Measurements from ENCODE around the gene ZNF699.

DNA sequence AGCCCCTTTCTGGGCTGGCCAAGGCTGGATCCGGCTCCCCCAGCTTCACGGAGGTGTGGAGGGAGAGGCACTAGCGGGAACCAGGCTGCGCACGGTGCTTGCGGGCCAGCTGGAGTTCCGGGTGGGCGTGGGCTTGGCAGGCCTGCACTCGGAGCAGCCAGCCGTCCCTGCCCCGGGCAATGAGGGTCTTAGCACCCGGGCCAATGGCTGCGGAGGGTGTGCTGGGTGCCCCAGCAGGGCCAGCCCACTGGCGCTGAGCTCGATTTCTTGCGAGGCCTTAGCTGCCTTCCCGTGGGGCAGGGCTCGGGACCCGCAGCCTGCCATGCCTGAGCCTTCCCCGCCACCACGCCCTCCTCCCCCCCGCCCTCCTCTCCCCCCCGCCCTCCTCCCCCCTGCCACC lies 11.7 kb upstream of the ZNF699 start:
- no peak for TF ChIP-seq ZFX (IDR thresholded peaks at IDR 0.05)
- TF ChIP-seq, protein P1, sequence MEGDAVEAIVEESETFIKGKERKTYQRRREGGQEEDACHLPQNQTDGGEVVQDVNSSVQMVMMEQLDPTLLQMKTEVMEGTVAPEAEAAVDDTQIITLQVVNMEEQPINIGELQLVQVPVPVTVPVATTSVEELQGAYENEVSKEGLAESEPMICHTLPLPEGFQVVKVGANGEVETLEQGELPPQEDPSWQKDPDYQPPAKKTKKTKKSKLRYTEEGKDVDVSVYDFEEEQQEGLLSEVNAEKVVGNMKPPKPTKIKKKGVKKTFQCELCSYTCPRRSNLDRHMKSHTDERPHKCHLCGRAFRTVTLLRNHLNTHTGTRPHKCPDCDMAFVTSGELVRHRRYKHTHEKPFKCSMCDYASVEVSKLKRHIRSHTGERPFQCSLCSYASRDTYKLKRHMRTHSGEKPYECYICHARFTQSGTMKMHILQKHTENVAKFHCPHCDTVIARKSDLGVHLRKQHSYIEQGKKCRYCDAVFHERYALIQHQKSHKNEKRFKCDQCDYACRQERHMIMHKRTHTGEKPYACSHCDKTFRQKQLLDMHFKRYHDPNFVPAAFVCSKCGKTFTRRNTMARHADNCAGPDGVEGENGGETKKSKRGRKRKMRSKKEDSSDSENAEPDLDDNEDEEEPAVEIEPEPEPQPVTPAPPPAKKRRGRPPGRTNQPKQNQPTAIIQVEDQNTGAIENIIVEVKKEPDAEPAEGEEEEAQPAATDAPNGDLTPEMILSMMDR (conservative IDR thresholded peaks at IDR 0.05) = no peak

Measured in C4-2B (cell line).